Measurements from ENCODE around the gene GRM3. TPM values are rescaled to one million over a fixed set of nuclear protein-coding genes. Genes with fewer than 3 reads are reported as not detected.

Gene GRM3
- total RNA-seq, 1 donor from 2014 or later, result not detected

DNA sequence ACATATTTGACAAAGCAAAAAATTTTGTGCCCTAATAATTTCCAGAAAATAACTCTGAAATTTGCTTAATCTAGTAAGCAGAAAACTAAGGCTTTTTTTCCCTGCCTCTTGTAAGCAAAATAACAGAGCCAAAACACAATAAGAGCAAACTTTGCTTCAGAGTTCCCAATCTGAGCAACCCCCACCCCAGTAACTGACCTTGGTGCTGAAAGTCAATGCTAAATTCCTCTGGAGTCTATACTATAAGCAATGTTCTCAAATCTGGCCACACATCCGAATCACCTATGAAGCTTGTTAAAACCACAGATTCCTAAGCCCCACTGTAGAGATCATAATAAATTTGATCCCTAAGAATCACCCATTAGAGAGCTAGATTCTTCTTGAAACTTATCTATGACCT, 265.2 kb downstream of the GRM3 start:
- H3K27me3 ChIP-seq (ENCODE audit: low read depth), result no peaks in the 10 kb centered on the region
- no peak for DNase-seq
- no peaks in the 10 kb centered on the region for H3K9me3 ChIP-seq (replicated peaks)
- no peak overlapping the region for H3K27ac ChIP-seq (replicated peaks)
- H3K4me1 ChIP-seq, result no peaks in the 10 kb centered on the region
- no peak for TF ChIP-seq CTCF (IDR thresholded peaks at IDR 0.05; ENCODE audit: borderline replicate concordance)
- H3K4me3 ChIP-seq, result no peak overlapping the region
- intact Hi-C loops (cut with micrococcal nuclease), result no loop called here
- H3K36me3 ChIP-seq, result peaks cover 7% of the 10 kb centered on the region

GRCh38 chr7:86911659-86912058, 267.9 kb downstream of the GRM3 start:
- Histone ChIP-seq H3K27me3 (ENCODE audit: low read depth) (no peaks in the 10 kb centered on the region), H3K27ac (replicated peaks) (no peak overlapping the region), H3K4me3 (no peak overlapping the region), H3K4me1 (no peaks in the 10 kb centered on the region), H3K9me3 (replicated peaks) (no peaks in the 10 kb centered on the region), H3K36me3 (peaks cover 7% of the 10 kb centered on the region)
- no peak for DNase-seq
- TF ChIP-seq CTCF (IDR thresholded peaks at IDR 0.05; ENCODE audit: borderline replicate concordance), result no peak
- intact Hi-C loops (cut with micrococcal nuclease), result no loop called here

DNA sequence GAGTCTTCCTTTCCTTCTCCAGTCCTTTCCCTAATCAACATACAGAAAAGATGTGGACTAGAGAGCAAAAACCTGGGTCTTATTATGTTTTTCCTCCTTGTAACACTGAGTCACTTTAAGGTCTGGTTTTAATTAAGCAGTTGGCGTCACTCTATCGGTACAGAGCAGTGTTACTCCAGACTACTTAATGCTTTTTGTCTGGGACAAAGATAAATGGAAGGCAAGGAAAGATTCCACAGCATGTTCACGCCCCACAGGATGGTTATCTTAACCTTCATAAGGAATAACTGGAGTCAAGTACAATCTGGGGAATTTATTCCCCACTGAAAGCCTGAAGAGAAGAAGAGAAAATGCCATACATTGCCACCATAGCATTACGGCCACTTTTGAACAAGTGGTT, 270.0 kb downstream of the GRM3 start:
- H3K27ac ChIP-seq (replicated peaks), result no peak overlapping the region
- H3K36me3 ChIP-seq, result peaks cover 2% of the 10 kb centered on the region
- no peak for TF ChIP-seq CTCF (IDR thresholded peaks at IDR 0.05; ENCODE audit: borderline replicate concordance)
- H3K27me3 ChIP-seq (ENCODE audit: low read depth), result no peaks in the 10 kb centered on the region
- no peak for DNase-seq
- H3K9me3 ChIP-seq (replicated peaks), result no peaks in the 10 kb centered on the region
- no peaks in the 10 kb centered on the region for H3K4me1 ChIP-seq
- intact Hi-C loops (cut with micrococcal nuclease), result no loop called here
- H3K4me3 ChIP-seq, result no peak overlapping the region
